Epithelial cell of esophagus (primary cell): ENCODE measurements around the gene SEPHS1.

Source experiments
- DNase-seq: peaks from one replicate; pipeline ENCODE4 v3.0.0; 2010; ENCODE audit warnings: low read depth
- H3K4me3 ChIP-seq: 2 replicates; pipeline ENCODE4 v1.5.1; 2011; ENCODE audit warnings: mild to moderate bottlenecking, low read length, control low read depth
- TF ChIP-seq, protein P1 (sequence below): IDR thresholded peaks from 2 replicates; pipeline ENCODE4 v1.5.1; 2011; ENCODE audit warnings: low read depth, mild to moderate bottlenecking, low read length, control low read depth, inconsistent platforms; ENCODE audit not compliant: insufficient read depth; ENCODE audit errors: missing control alignments

SEPHS1 gene

DNA sequence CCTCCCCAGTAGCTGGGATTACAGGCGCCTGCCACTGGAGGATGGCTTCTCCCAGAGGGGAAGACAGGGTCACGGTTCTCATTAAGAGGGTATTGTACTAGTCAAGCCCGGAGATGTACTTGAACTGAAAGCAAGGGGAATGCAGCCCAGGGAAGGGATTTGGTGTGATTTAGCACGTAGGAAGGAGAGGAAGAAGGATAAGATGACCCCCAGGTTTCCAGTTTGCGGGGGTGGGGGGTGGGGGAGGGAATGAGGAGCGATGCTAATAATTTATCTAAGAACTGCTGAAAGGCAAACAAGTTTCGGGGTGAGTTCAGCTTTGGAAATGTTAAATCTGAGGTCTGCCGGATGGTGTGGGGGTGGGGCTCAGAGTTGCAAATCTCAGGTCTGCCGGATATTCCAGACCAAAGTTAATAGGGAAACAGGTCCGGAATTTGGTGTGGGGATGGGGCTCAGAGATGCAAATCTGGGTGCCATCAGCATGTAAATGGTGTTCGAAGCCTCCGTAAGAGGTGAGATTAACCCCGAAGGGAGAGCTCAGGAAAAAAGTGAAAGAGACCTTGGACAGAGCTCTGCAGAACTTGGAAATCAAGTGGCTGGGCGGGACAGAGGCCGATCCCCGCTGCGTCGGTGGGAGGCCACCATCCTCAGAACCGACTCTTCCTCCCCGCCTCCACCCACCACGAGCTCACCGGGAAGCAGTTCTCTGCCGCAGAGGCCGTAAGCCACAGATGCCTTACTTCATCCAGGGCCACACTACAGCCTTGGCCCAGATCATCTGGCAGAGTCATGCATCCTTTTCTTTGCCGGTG is 1.6 kb upstream of the SEPHS1 start:
- DNase-seq = peak; percentile 46
- H3K4me3 ChIP-seq = peak overlapping the region; percentile 55
- TF ChIP-seq, protein P1, sequence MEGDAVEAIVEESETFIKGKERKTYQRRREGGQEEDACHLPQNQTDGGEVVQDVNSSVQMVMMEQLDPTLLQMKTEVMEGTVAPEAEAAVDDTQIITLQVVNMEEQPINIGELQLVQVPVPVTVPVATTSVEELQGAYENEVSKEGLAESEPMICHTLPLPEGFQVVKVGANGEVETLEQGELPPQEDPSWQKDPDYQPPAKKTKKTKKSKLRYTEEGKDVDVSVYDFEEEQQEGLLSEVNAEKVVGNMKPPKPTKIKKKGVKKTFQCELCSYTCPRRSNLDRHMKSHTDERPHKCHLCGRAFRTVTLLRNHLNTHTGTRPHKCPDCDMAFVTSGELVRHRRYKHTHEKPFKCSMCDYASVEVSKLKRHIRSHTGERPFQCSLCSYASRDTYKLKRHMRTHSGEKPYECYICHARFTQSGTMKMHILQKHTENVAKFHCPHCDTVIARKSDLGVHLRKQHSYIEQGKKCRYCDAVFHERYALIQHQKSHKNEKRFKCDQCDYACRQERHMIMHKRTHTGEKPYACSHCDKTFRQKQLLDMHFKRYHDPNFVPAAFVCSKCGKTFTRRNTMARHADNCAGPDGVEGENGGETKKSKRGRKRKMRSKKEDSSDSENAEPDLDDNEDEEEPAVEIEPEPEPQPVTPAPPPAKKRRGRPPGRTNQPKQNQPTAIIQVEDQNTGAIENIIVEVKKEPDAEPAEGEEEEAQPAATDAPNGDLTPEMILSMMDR = no peak

DNA sequence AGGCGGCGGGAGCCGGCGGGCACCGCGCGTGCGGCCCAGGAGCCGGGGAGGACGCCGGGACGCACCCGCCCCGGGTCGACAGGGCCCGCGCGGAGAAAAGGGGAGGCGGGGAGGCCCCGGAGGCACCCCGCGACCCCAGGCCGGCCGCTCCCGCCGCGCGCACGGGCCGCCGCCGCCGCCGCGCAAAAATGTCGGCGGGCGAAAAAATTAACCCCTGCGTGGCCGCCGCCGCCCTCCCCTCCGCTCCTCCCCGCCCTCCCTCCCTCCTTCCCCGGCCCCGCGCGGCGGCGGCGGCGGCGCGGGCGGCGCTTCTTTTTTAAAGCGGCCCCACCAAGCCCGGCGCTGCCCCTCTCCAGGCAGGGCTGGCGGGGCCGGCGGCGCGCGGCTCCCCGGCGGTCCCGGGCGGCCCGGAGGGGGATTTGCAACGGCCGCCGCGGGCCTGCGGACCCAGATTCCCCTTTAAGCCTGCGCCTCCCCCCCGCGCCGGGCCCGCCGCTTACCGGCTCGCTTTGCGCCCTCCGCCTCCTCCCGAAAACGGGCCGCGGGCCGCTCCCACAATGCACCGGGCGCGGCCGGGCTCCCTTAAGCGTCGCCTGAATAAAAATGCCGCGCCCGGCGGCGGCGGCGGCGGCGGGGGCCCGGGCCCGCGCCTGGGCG is 465 bp downstream of the SEPHS1 start:
- DNase-seq = peak; percentile 85
- TF ChIP-seq, protein P1 = no peak
- H3K4me3 ChIP-seq = peak overlapping the region; percentile 19

DNA sequence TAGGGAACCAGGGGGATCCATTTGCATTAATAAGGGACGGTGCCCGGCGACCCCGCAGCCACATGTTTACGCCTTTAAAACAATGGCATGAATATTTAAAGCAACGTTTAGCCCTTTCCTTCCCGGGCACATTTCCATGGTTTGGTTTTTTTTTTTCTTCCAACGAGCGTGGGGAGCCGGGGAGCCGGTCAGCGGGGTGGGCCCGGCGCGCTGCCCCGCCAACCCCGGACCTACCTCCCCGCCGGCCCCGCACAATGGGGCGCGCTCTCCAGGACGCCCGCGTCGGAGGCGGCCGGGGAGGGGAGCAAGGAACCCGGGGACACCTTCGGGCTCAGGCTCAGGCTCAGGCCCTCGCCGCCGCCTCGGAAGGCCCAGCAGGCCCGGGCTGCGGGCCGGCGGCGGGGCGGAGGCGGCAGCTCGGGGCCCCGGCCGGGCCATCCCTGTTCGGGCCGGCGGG is 1.0 kb downstream of the SEPHS1 start:
- TF ChIP-seq, protein P1 = no peak
- peak overlapping the region; percentile 75 for H3K4me3 ChIP-seq
- DNase-seq = no peak

DNA sequence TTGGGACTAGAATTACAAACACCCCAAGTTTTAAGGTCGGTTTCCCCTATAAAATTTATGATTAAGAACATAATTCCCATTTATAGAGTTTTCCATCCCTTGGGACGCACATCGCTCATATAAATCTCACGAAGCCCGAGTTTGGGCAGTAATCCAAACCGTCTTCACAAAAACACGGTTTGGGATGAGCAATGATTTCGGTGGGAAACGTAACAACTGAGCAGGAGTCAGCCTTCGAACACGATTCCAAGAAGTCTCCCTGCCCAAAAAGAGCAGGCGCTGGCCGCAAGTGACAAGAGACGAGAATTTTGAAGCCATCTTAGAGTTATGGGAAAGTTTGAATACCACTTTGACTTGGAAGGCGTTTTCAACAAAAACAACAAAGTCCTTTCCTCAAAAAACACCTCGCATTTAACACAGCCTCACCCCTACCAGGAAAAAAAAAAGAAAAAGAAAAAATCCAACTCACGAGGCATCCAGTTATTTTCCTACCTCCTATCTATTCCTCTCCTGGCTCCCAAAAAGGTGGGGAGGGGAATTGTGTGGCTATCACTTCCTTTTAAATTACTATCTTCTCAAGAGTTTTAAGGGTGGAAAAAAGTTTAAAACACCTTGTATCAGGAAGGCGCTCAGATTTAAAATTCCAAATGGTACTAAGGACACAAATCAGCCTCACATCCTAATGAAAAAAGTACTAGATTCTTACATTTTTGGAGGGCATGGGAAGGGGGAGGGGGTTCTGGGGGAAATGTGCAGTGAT is 1.6 kb downstream of the SEPHS1 start:
- peak; percentile 33 for DNase-seq
- peak overlapping the region; percentile 75 for H3K4me3 ChIP-seq
- TF ChIP-seq, protein P1 = no peak

DNA sequence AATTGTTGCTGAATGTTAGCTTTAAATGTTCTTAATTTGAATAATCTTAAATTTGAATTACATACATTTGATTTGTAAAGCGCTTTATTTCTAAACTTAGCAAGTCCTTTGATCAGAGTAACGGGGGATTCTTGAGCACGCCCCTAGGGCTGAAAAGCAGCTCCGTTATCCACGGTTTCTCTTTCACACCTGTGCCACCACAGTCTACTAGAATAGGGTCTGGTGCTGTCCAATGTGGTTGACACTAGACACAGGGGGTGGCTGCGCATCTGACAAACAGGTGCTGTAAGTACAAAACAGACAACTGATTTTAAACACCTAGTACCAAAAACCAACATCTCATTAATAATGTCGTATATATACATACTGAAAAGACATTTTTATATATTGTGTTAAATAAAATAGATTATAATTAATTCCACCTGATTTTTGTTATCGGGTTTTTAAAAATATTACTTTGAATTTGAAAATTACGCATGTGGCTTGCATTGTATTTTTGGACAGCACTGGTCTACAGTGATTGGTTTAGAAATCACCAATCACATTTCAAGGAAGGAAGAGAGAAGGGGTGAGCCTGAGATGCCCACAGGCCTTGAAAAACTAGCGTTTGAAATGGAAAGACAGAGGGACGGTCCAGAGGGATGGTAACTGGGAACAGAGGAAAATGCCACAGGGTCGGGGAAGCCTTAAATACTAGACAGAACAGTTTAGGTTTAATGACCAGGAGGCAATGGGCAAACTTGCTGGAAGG is 7.3 kb downstream of the SEPHS1 start:
- no peak overlapping the region for H3K4me3 ChIP-seq
- TF ChIP-seq, protein P1 = no peak
- DNase-seq = no peak

DNA sequence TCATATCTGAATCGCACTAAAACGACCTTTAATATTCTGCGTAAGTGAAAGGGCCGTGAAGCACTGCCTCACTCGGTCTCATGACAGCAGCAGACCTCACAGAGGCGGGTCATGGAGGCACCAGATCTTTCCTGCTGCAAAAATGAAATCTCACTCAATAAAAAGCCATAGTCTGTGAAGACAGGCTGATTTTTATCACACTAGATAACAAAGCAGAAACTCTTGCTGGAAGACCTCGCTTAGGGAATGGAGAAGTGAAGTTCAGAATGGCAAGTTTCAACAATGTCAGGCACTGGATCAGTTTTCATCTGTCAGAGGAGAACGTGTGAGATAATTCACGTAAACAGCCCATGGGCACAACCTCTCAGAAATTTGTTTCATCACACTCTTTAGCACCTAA is 8.0 kb downstream of the SEPHS1 start:
- TF ChIP-seq, protein P1 = no peak
- peak; percentile 23 for DNase-seq
- H3K4me3 ChIP-seq = no peak overlapping the region
